Measurements from ENCODE around the gene TVP23B. TPM values are rescaled to one million over a fixed set of nuclear protein-coding genes. Genes with fewer than 3 reads are reported as not detected.
"Not testable (repeated sequence)": the region's sequence is repeated elsewhere in the genome, so short reads cannot be mapped to it uniquely, and the experiment has no call there.

The TVP23B gene
- total and polyA plus RNA-seq, 11 donors, result 13.6 to 42.0 (median 20.6) TPM

DNA sequence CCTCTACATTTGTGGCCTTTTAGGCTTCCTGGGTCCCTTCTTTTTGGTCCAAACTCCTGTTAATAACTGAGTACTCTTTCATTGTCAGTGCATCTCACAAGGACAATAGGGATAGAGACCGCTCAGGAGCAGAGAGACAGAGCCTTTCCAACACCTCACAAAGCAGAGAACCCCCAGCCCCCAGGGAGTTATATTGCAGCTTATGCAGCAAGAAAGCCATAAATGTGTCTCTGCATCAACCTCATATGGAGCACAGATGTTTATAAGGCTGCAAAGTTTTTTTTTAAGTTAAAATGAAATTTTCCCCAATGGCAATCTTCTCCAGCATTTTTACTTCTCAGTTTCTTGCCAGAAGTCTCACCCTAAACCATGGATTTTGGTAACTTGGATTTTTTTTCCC, 30.7 kb upstream of the TVP23B start:
- 83 to 100% (median 87%) methylated on average over 1 of the region's 1 CpG for WGBS, 4 donors
- H3K36me3 ChIP-seq; intact Hi-C loops (cut with DNase I); H3K4me3 ChIP-seq; H3K27ac ChIP-seq; H3K4me1 ChIP-seq; H3K27me3 ChIP-seq; H3K9me3 ChIP-seq; ATAC-seq; DNase-seq: not testable (repeated sequence)

DNA sequence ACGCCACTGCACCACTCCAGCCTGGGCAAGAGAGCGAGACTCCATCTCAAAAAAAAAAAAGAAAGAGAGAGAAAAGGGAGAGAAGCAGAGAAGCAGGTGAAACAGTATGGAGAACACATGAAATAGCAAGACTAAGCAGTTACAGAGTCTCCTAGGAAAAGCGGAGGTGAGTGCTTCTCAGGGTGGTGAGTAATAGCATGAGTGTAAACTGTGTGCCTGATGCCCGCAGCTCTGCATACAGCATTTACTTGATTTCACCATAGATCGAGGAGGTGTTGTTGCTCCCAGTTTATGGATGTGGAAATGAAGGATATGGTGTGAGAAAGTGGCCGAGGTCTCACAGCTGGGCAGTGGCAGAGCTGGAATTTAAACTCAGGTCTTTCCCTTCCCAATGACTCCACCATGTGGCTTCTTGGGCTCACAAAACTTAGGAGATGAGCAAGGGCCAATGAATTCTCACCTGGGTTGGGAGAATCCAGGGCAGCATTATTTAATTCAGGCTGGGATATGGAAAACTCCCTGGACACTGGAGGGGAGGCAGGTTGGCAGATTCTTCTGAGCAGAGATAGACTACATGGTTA, 27.1 kb upstream of the TVP23B start:
- H3K27me3 ChIP-seq; H3K9me3 ChIP-seq; H3K4me1 ChIP-seq; intact Hi-C loops (cut with DNase I); H3K27ac ChIP-seq; H3K4me3 ChIP-seq; DNase-seq; H3K36me3 ChIP-seq: not testable (repeated sequence)
- 77 to 94% (median 88%) methylated on average over 5 to 6 of the region's 6 CpGs for WGBS, 4 donors
- ATAC-seq, result peak in 1 of 4 donors; percentile 45

DNA sequence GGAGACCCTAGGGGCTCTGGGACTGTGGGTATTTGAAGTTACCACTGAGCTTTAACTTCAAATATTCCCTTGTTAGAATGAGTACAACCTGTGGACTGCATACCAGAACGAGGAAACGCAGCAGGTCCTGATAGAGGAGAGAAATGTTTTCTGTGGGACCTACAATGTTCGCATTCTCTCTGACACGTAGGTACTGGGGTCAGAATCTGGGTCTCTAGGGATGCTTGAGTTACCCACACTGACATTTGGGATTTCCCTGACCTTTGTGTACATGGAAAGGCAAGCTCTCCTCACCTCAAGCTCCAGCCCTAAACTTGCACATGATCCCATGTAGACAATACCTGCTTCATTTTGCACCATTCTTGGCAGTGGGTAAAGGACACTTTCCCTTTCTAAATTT, 25.0 kb upstream of the TVP23B start:
- H3K27me3 ChIP-seq; ATAC-seq; H3K36me3 ChIP-seq; DNase-seq; intact Hi-C loops (cut with DNase I); H3K27ac ChIP-seq; H3K4me3 ChIP-seq; H3K9me3 ChIP-seq; H3K4me1 ChIP-seq: not testable (repeated sequence)
- WGBS, 4 donors, result 67 to 97% (median 78%) methylated on average over 1 to 4 of the region's 4 CpGs

DNA sequence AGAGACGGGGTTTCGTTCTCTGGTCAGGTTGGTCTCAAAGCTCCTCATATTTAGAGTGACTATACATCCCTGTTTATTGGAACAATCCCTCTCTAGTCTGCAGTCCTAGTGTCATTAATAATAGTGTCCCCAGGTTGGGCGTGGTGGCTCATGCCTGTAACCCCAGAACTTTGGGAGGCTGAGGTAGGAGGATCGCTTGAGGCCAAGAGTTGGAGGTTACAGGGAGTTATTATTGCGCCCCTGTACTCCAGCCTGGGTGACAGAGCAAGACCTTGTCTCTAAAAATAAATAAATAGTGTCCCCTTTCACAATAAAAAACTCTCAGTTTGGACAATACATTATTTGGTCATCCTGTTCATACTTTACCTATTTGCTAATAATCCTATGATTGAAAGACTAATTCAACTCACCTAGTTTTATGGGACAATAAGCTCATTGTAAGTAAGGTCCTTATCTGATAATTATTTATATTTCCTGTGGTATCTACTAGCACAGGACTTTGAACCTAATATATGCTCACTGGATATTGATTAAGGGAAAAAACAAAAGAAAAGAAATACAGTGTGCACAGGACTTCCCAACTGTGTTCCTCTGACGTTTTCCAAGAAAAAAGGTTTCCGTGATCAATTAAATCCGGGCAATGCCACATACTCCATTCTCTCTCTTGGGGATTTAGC, 23.5 kb upstream of the TVP23B start:
- intact Hi-C loops (cut with DNase I); H3K9me3 ChIP-seq; DNase-seq; H3K27ac ChIP-seq; ATAC-seq; H3K4me3 ChIP-seq; H3K4me1 ChIP-seq; H3K27me3 ChIP-seq; H3K36me3 ChIP-seq: not testable (repeated sequence)
- 81 to 91% (median 88%) methylated on average over 8 of the region's 8 CpGs for WGBS, 4 donors

DNA sequence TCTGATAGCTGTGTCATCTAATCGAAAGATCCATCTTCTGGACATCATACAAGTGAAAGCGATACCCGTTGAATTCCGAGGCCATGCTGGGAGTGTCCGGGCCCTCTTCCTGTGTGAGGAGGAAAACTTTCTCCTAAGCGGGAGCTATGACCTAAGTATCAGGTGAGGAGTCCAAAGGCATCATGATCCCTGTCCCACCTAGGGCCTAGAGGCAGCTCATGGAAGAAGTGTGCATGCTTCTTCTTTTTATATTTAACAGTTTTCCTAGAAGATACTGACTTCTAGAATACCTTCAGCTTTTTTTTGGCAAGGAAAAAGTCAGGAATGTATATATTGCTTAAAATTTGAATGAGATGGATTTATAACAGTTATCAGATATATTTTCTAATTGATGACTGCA, 22.6 kb upstream of the TVP23B start:
- H3K27ac ChIP-seq; H3K9me3 ChIP-seq; DNase-seq; H3K36me3 ChIP-seq; ATAC-seq; H3K27me3 ChIP-seq; H3K4me1 ChIP-seq; intact Hi-C loops (cut with DNase I); H3K4me3 ChIP-seq: not testable (repeated sequence)
- WGBS, 4 donors, result 83 to 92% (median 89%) methylated on average over 1 to 3 of the region's 6 CpGs

DNA sequence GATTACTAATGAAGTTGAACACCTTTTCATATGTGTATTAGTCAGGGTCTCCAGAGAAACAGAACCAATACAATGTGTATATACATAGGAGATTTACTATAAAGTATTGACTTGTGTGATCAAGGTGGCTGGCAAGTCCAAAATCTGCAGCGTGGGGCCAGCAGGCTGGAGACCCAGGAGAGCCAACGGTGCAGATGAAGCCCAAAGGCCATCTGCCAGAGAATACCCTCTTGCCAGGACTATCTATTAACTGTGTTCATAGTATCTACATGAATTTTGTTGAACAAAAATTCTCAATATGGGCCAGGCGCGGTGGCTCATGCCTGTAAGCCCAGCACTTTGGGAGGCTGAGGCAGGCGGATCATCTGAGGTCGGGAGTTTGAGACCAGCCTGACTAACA, 20.8 kb upstream of the TVP23B start:
- H3K4me3 ChIP-seq; H3K27me3 ChIP-seq; ATAC-seq; H3K9me3 ChIP-seq; DNase-seq; intact Hi-C loops (cut with DNase I); H3K27ac ChIP-seq; H3K4me1 ChIP-seq; H3K36me3 ChIP-seq: not testable (repeated sequence)
- WGBS, 4 donors, result 87 to 96% (median 92%) methylated on average over 6 of the region's 6 CpGs

DNA sequence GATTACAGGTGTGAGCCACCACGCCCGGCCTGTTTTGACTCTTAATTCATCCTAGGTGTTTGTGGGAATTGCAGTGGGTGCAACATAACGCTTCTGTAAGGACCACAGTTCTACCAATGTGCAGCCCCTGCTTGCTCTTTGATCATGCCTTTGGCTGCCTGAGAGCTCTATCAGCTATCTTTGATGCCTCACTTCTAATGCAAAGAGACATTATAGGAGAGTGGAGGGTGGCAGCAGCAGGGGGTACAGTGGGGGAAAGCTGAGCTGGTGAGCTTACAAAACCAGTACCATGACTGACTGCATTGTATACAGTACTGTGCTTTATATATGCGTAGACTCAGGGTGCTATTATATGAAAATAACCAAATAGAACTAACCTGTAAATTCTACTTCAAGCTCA, 10.4 kb upstream of the TVP23B start:
- ATAC-seq; H3K27me3 ChIP-seq; H3K27ac ChIP-seq; H3K9me3 ChIP-seq; H3K36me3 ChIP-seq; H3K4me3 ChIP-seq; intact Hi-C loops (cut with DNase I); DNase-seq; H3K4me1 ChIP-seq: not testable (repeated sequence)
- WGBS, 4 donors, result 86 to 97% (median 94%) methylated on average over 1 to 4 of the region's 4 CpGs; no CpG with 5 or more reads in 1 of the 4 donors

DNA sequence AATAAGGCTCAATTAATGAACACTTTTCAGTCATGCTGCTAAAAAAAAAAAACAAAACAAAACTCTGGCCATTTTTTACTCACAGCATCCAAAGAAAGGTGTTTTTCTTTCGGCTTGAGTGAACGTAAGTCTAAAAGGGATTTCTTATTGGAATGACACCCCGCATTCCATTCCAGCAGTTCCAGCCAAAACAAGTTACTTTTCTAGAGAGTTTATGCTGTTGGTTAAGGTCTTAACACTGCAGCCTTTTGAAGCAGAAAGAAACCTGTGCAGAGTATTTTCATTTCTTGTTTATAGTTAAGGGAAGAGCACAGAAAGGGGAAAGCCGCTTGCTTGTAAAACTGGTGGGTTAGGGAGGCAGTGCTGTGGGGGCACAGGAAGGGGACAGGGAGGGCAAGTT, 9.9 kb upstream of the TVP23B start:
- intact Hi-C loops (cut with DNase I); H3K9me3 ChIP-seq; H3K27me3 ChIP-seq; H3K4me3 ChIP-seq; H3K4me1 ChIP-seq; DNase-seq; H3K27ac ChIP-seq; H3K36me3 ChIP-seq; ATAC-seq: not testable (repeated sequence)
- 74 to 85% (median 79%) methylated on average over 4 of the region's 4 CpGs for WGBS, 4 donors
